B cell (primary cell): ENCODE measurements around the gene MAD2L1. TPM values are rescaled to one million over a fixed set of nuclear protein-coding genes. Genes with fewer than 3 reads are reported as not detected.
"Not testable (repeated sequence)": the region's sequence is repeated elsewhere in the genome, so short reads cannot be mapped to it uniquely, and the experiment has no call there.

Experiments
- ATAC-seq: fragments of 200-7000 bp; cut with Tn5 transposase; one replicate; pipeline ENCODE4 v1.10.0; 2021; ENCODE audit warnings: low read depth, mild to moderate bottlenecking, moderate number of reproducible peaks, moderate library complexity
- CTCF ChIA-PET: fragments of 350-600 bp; sonication (Branson Sonifier 250); formaldehyde crosslinking; loops from one replicate; lab custom pipeline; 2021; ENCODE audit warnings: antibody characterized with exemption, inconsistent platforms; lab: Charles Lee
- POLR2A ChIA-PET: fragments of 350-600 bp; sonication (Branson Sonifier 250); formaldehyde crosslinking; loops from one replicate; lab custom pipeline; 2021; ENCODE audit warnings: antibody characterized with exemption; lab: Charles Lee
- DNase-seq: peaks from one replicate; pipeline ENCODE4 v3.0.0; 2013
- H2AFZ ChIP-seq: 2 replicates; pipeline ENCODE4 v1.6.1; 2012; ENCODE audit warnings: mild to moderate bottlenecking, low read depth, low read length; ENCODE audit not compliant: insufficient read depth, poor library complexity, severe bottlenecking
- H3K27ac ChIP-seq, 2 donors: 1 replicate in 1 of 2; 2 replicates in 1 of 2; pipeline ENCODE4 v1.5.1; 2012 to 2013; ENCODE audit warnings: low read length in 2 of 2, mild to moderate bottlenecking in 2 of 2, moderate library complexity in 1 of 2
- H3K27me3 ChIP-seq, 4 experiments: fragments of 200-600 bp in 1 of 4; sonication (generic) in 1 of 4; replicated peaks in 1 of 4; 1 replicate in 2 of 4; 2 replicates in 2 of 4; pipeline versions ENCODE4 v1.6.1 to v1.7.0; 2013 to 2016; ENCODE audit warnings: low read length in 3 of 4, mild to moderate bottlenecking in 2 of 4, mixed read lengths in 1 of 4, moderate library complexity in 1 of 4; ENCODE audit not compliant: insufficient read depth in 4 of 4, control insufficient read depth in 3 of 4; ENCODE audit errors: control extremely low read depth in 1 of 4
- H3K36me3 ChIP-seq, 2 experiments: replicated peaks in 1 of 2; 1 replicate in 1 of 2; 2 replicates in 1 of 2; pipeline versions ENCODE4 v1.6.1 to v1.7.1; 2013; ENCODE audit warnings: low read length in 1 of 2; ENCODE audit not compliant: insufficient read depth in 2 of 2, control insufficient read depth in 1 of 2; ENCODE audit errors: control extremely low read depth in 1 of 2, extremely low read depth in 1 of 2
- H3K4me1 ChIP-seq, 2 donors: fragments of 200-600 bp in 1 of 2; sonication (generic) in 1 of 2; 1 replicate in 1 of 2; 2 replicates in 1 of 2; pipeline versions ENCODE4 v1.5.1 to v1.6.1; 2013 to 2017; ENCODE audit warnings: low read length in 2 of 2; ENCODE audit not compliant: control insufficient read depth in 2 of 2, insufficient read depth in 2 of 2
- H3K4me2 ChIP-seq: replicated peaks from 2 replicates; pipeline ENCODE3; 2012; ENCODE audit warnings: mild to moderate bottlenecking, low read depth, low read length; ENCODE audit not compliant: poor library complexity, severe bottlenecking
- H3K4me3 ChIP-seq, 5 experiments: fragments of 200-600 bp in 1 of 5; sonication (generic) in 1 of 5; 1 replicate in 3 of 5; 2 replicates in 2 of 5; pipeline versions ENCODE4 v1.5.1 to v1.7.0; 2011 to 2016; ENCODE audit warnings: low read length in 4 of 5, mild to moderate bottlenecking in 4 of 5, low read depth in 2 of 5, control low read depth in 1 of 5, moderate library complexity in 1 of 5; ENCODE audit not compliant: insufficient read depth in 1 of 5; ENCODE audit errors: control extremely low read depth in 1 of 5, extremely low read depth in 1 of 5
- H3K79me2 ChIP-seq: fragments of 200-600 bp; sonication (generic); one replicate; pipeline ENCODE4 v1.6.0; 2016; ENCODE audit warnings: low read length; ENCODE audit not compliant: control insufficient read depth, insufficient read depth
- H3K9ac ChIP-seq: fragments of 200-600 bp; sonication (generic); 2 replicates; pipeline ENCODE4 v1.6.1; 2017; ENCODE audit warnings: mild to moderate bottlenecking, low read length, moderate library complexity
- H3K9me3 ChIP-seq, 3 donors: one replicate each; pipeline versions ENCODE4 v1.6.1 to v1.7.1; 2013; ENCODE audit warnings: low read length in 2 of 3; ENCODE audit not compliant: control insufficient read depth in 2 of 3, insufficient read depth in 1 of 3; ENCODE audit errors: control extremely low read depth in 1 of 3
- H4K20me1 ChIP-seq: 2 replicates; pipeline ENCODE4 v1.6.0; 2012; ENCODE audit warnings: mild to moderate bottlenecking, low read length; ENCODE audit not compliant: insufficient read depth, control insufficient read depth, poor library complexity, severe bottlenecking
- H3K27ac Mint-ChIP-seq: one replicate; pipeline ENCODE4 v1.8.0; 2021; ENCODE audit warnings: mixed read lengths
- H3K27me3 Mint-ChIP-seq: one replicate; pipeline ENCODE4 v1.8.0; 2021; ENCODE audit warnings: mixed read lengths
- H3K4me1 Mint-ChIP-seq: one replicate; pipeline ENCODE4 v1.8.0; 2021; ENCODE audit warnings: mixed read lengths
- H3K4me3 Mint-ChIP-seq: one replicate; pipeline ENCODE4 v1.8.0; 2021; ENCODE audit warnings: mixed read lengths
- H3K9me3 Mint-ChIP-seq: one replicate; pipeline ENCODE4 v1.8.0; 2022; ENCODE audit warnings: mixed read lengths; ENCODE audit not compliant: insufficient read depth
- EZH2 ChIP-seq: IDR thresholded peaks from 2 replicates; pipeline ENCODE4 v1.6.1; 2012; ENCODE audit warnings: borderline replicate concordance, low read depth, mild to moderate bottlenecking, moderate library complexity, low read length; ENCODE audit not compliant: insufficient read depth, poor library complexity, severe bottlenecking
- WGBS: methylation state at CpG from one replicate; pipeline ENCODE4 v1.1.5; 2013; ENCODE audit warnings: missing lambda C conversion rate; ENCODE audit not compliant: insufficient coverage; 5-methylcytosine and 5-hydroxymethylcytosine counted together
- intact Hi-C: fragments of 100-400 bp; cut with micrococcal nuclease; formaldehyde crosslinking; loops from one replicate; pipeline ENCODE4 v1.10.0; 2022
- polyA plus RNA-seq: library from polyadenylated mRNA; depleted of rRNA; stranded (reverse); fragments of >200 nt; gene quantifications from 2 replicates; pipeline ENCODE4 v1.2.3, GENCODE V29; 2012
- total RNA-seq, 2 donors: library from RNA; stranded (reverse); fragments of 120-200 nt in 1 of 2; gene quantifications; 1 replicate in 1 of 2; 2 replicates in 1 of 2; pipeline versions ENCODE4 v1.2.3 to v1.2.4, GENCODE V29; 2013 to 2022
- TF ChIP-seq, protein P1 (sequence below): fragments of 200-600 bp; IDR thresholded peaks from one replicate; pipeline ENCODE4 v1.8.0; 2022; ENCODE audit warnings: antibody characterized with exemption, mild to moderate bottlenecking

The MAD2L1 gene
- total and polyA plus RNA-seq, 2 donors (not counting 1 experiment from before 2014, with no cell fraction given) = 1.5 TPM

DNA sequence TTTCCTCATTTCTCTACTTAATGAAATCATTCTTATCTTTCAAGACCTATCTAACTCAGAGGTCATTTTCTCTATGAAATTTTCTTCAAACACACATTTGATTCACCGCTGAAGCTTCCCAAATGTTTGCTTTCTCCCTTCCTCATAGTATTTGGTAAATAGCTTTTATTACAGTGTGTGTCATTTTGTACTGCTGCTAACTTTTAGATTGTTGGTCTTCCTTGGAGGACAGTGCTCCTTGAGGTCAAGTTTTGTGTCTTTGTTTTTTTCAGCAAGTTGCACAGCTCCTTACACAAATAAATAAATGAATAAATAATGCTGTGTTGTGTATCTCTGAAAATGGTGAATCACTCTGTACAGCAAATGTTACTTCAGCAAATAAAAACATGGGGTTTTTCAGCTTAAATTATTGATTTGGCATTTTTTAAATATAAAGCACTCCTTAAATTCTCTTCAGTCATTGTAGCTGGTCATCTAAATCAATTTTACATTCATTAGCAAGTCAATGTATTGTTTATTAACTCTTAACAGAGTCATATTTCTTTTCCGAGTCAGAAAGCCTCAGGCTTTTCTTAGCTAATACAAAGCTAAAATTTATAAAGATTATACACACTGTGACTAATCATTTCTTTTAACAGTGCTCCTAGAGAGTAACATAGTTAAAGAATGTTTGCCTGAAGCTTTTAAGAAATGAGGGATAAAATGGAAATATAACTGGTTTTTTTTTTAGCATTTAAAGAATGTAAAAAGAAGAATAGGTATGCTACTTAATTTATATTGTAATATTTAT lies 30.1 kb upstream of the MAD2L1 start:
- Histone ChIP-seq H3K36me3 (no peaks in the 10 kb centered on the region), H3K4me2 (no peak overlapping the region), H4K20me1 (no peaks in the 10 kb centered on the region), H3K79me2 (no peaks in the 10 kb centered on the region), H3K27me3 (peaks cover 0 to 3% (median 0%) of the 10 kb centered on the region in 4 experiments), H3K4me3 (no peak overlapping the region), H3K9ac (no peak overlapping the region), H3K9me3 (no peaks in the 10 kb centered on the region), H2AFZ (no peak overlapping the region), H3K4me1 (no peaks in the 10 kb centered on the region), H3K27ac (no peak overlapping the region)
- ChIA-PET CTCF (no interaction called here), POLR2A (no interaction called here)
- no peaks in the 10 kb centered on the region for H3K4me1 Mint-ChIP-seq
- no CpG with 5 or more reads among the region's 2 CpGs for WGBS
- peaks cover 13% of the 10 kb centered on the region for H3K27me3 Mint-ChIP-seq
- H3K4me3 Mint-ChIP-seq = no peak overlapping the region
- H3K27ac Mint-ChIP-seq = no peak overlapping the region
- H3K9me3 Mint-ChIP-seq = no peaks in the 10 kb centered on the region
- no peak for ATAC-seq
- TF ChIP-seq EZH2 = no peak
- TF ChIP-seq, protein P1, sequence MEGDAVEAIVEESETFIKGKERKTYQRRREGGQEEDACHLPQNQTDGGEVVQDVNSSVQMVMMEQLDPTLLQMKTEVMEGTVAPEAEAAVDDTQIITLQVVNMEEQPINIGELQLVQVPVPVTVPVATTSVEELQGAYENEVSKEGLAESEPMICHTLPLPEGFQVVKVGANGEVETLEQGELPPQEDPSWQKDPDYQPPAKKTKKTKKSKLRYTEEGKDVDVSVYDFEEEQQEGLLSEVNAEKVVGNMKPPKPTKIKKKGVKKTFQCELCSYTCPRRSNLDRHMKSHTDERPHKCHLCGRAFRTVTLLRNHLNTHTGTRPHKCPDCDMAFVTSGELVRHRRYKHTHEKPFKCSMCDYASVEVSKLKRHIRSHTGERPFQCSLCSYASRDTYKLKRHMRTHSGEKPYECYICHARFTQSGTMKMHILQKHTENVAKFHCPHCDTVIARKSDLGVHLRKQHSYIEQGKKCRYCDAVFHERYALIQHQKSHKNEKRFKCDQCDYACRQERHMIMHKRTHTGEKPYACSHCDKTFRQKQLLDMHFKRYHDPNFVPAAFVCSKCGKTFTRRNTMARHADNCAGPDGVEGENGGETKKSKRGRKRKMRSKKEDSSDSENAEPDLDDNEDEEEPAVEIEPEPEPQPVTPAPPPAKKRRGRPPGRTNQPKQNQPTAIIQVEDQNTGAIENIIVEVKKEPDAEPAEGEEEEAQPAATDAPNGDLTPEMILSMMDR = no peak
- no peak for DNase-seq
- intact Hi-C loops = no loop called here

DNA sequence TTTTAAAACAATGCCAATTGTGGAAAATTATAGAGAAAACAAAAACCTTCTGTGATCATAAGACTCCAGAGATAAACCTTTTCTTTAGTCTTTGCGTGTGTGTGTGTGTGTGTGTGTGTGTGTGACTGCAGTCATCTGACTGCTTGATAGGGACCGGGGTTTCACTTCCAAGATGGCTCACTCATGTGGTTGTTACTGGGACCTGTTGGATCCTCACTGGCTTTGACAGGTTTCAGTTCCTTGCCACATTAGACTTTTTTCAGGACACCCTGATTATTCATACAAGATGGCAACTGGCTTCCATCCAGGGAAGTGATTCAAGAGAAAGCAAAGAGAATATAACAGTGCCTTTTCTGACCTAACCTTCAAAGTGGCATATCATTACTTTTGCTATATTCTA lies 21.9 kb upstream of the MAD2L1 start:
- Histone ChIP-seq H3K79me2 (no peaks in the 10 kb centered on the region), H3K4me1 (no peaks in the 10 kb centered on the region), H3K27ac (no peak overlapping the region), H2AFZ (no peak overlapping the region), H3K4me3 (no peak overlapping the region), H3K27me3 (no peaks in the 10 kb centered on the region), H3K4me2 (no peak overlapping the region), H4K20me1 (no peaks in the 10 kb centered on the region), H3K9me3 (peaks cover 0 to 5% (median 3%) of the 10 kb centered on the region in 3 donors), H3K9ac (no peak overlapping the region), H3K36me3 (no peaks in the 10 kb centered on the region)
- no peak overlapping the region for H3K4me3 Mint-ChIP-seq
- ATAC-seq (no peak), DNase-seq (no peak)
- no peak for TF ChIP-seq EZH2
- TF ChIP-seq, protein P1 = no peak
- no peak overlapping the region for H3K27ac Mint-ChIP-seq
- peaks cover 5% of the 10 kb centered on the region for H3K9me3 Mint-ChIP-seq
- no peaks in the 10 kb centered on the region for H3K4me1 Mint-ChIP-seq
- H3K27me3 Mint-ChIP-seq = peaks cover 5% of the 10 kb centered on the region
- WGBS = 40% methylated on average over 1 of the region's 2 CpGs
- ChIA-PET POLR2A (no interaction called here), CTCF (no interaction called here)
- intact Hi-C loops = no loop called here

DNA sequence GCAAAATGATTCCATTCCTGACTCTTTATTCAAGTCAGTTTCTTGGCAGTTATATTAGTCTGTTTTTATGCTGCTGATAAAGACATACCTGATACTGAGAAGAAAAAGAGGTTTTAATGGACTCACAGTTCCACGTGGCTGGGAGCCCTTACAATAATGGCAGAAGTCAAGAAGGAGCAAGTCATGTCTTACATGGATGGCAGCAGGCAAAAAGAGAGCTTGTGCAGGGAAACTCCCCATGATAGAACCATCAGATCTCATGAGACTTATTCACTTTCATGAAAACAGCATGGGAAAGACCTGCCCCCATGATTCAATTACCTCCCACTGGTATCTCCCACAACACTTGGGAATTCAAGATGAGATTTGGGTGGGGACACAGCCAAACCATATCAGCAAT lies 21.4 kb upstream of the MAD2L1 start:
- H3K27me3 ChIP-seq, POLR2A ChIA-PET, H3K27ac Mint-ChIP-seq, H3K9me3 Mint-ChIP-seq, H3K4me1 Mint-ChIP-seq, H3K79me2 ChIP-seq, intact Hi-C loops, H3K9me3 ChIP-seq, H3K4me3 ChIP-seq, H4K20me1 ChIP-seq, H3K27ac ChIP-seq, H3K36me3 ChIP-seq, H3K4me2 ChIP-seq, H3K9ac ChIP-seq, H3K4me1 ChIP-seq, DNase-seq, H3K4me3 Mint-ChIP-seq, ATAC-seq, H3K27me3 Mint-ChIP-seq, H2AFZ ChIP-seq, CTCF ChIA-PET: not testable (repeated sequence)
- WGBS = no CpG with 5 or more reads among the region's 1 CpG
